Ishikawa (cell line): ENCODE results near the gene MUC20.

Source experiments
- CEBPB ChIP-seq: IDR thresholded peaks from 2 replicates; pipeline ENCODE4 v1.6.1; 2012
- CREB1 ChIP-seq: IDR thresholded peaks from 2 replicates; pipeline ENCODE4 v1.6.1; 2012; ENCODE audit warnings: low read depth
- EGR1 ChIP-seq: IDR thresholded peaks from 2 replicates; pipeline ENCODE4 v1.6.1; 2012
- EP300 ChIP-seq: IDR thresholded peaks from 2 replicates; pipeline ENCODE4 v1.6.1; 2012; ENCODE audit warnings: borderline replicate concordance
- FOXM1 ChIP-seq: IDR thresholded peaks from 2 replicates; pipeline ENCODE4 v1.6.1; 2012; ENCODE audit warnings: low read depth, borderline replicate concordance
- MAX ChIP-seq: IDR thresholded peaks from 2 replicates; pipeline ENCODE4 v1.6.1; 2012
- NFIC ChIP-seq: IDR thresholded peaks from 2 replicates; pipeline ENCODE4 v1.6.1; 2012
- RAD21 ChIP-seq: IDR thresholded peaks from 2 replicates; pipeline ENCODE4 v1.6.1; 2012; ENCODE audit warnings: low read depth
- TAF1 ChIP-seq: IDR thresholded peaks from 2 replicates; pipeline ENCODE4 v1.6.1; 2012; ENCODE audit warnings: low read depth, mild to moderate bottlenecking
- TCF12 ChIP-seq: IDR thresholded peaks from 2 replicates; pipeline ENCODE4 v1.6.1; 2012; ENCODE audit warnings: low read depth
- USF1 ChIP-seq: IDR thresholded peaks from 2 replicates; pipeline ENCODE4 v1.6.1; 2012
- YY1 ChIP-seq: IDR thresholded peaks from 2 replicates; pipeline ENCODE4 v1.6.1; 2012; ENCODE audit warnings: low read depth
- ZBTB7A ChIP-seq: IDR thresholded peaks from 2 replicates; pipeline ENCODE4 v1.6.1; 2012; ENCODE audit warnings: low read depth
- TF ChIP-seq, protein P1 (sequence below): IDR thresholded peaks from 2 replicates; pipeline ENCODE4 v1.6.1; 2012; ENCODE audit warnings: low read depth, mild to moderate bottlenecking

DNA sequence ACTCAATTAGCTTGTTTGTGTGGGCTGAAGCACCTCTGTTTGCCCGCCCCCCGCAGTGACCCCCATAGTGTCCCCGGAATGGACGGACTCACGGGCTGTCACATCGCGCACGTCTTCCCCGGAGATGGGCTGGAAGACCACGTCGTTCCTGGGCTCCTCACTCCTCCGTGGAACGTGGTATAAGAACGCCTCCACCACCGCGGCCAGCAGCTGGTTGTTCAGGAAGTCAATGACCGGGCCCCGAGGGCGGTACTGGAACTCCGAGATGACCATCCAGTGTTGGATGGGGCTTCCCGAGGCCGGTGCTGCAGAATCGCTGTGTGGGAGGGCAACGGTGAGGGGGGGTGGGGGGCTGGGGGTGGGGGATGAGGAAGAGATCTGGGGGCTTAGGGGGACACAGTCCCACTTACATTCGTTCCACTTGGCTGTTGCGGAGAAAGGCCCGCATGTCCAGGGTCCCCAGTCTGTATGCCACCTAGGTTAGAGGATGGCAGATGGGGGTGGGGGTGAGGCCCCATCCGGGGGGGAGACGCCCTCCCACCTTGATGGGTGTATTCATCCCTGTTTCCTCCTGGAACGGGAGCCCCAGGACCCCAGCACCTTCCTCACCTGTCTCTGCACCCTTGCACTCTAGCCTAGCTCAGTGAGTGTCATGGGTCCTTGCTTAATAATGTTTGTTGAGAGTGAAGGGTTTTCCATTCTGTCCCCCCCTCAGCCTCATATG is 30.2 kb downstream of the MUC20 start:
- TF ChIP-seq RAD21 (no peak), TAF1 (no peak), MAX (no peak), TCF12 (no peak), CEBPB (no peak), YY1 (no peak), NFIC (no peak), EP300 (no peak), USF1 (no peak), CREB1 (no peak), FOXM1 (no peak), ZBTB7A (no peak), EGR1 (no peak)
- TF ChIP-seq, protein P1, sequence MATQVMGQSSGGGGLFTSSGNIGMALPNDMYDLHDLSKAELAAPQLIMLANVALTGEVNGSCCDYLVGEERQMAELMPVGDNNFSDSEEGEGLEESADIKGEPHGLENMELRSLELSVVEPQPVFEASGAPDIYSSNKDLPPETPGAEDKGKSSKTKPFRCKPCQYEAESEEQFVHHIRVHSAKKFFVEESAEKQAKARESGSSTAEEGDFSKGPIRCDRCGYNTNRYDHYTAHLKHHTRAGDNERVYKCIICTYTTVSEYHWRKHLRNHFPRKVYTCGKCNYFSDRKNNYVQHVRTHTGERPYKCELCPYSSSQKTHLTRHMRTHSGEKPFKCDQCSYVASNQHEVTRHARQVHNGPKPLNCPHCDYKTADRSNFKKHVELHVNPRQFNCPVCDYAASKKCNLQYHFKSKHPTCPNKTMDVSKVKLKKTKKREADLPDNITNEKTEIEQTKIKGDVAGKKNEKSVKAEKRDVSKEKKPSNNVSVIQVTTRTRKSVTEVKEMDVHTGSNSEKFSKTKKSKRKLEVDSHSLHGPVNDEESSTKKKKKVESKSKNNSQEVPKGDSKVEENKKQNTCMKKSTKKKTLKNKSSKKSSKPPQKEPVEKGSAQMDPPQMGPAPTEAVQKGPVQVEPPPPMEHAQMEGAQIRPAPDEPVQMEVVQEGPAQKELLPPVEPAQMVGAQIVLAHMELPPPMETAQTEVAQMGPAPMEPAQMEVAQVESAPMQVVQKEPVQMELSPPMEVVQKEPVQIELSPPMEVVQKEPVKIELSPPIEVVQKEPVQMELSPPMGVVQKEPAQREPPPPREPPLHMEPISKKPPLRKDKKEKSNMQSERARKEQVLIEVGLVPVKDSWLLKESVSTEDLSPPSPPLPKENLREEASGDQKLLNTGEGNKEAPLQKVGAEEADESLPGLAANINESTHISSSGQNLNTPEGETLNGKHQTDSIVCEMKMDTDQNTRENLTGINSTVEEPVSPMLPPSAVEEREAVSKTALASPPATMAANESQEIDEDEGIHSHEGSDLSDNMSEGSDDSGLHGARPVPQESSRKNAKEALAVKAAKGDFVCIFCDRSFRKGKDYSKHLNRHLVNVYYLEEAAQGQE, result no peak
